SH-SY5Y (cell line): ENCODE results near the gene MON1A.

Experiments
- GATA2 ChIP-seq: IDR thresholded peaks from 2 replicates; pipeline ENCODE4 v1.6.1; 2011; ENCODE audit warnings: mild to moderate bottlenecking, low read depth, low read length
- GATA3 ChIP-seq: IDR thresholded peaks from 2 replicates; pipeline ENCODE4 v1.6.1; 2011; ENCODE audit warnings: low read depth, mild to moderate bottlenecking, low read length, moderate library complexity

DNA sequence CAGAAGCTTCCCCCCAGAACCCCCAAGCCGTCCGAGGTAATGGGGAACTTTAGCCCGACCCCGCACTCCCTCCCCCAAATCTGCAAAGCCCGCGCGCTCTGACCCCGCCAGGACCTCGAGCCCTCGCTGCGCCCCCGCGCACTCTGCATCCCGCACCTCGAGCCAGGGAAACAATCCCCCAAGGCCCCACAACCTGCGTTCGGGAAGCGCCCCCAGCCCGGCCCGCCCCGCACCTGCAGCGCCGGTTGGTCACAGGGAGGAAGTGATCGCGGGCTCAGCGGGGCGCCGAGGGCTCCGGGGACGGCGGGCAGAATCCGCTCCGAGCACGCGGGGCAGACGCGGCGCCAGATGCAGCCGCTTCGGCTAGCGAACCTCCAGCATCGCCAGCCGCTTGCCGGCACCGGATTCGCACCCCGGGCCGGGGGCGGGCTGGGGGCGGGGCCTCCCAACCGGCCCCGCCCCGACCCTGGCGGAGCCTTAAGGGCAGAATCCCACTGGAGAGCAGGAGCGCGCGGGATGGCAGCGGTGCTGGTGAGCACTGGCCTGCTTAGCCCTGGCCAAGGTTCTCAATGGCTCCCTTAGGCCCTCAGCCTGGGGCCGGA is 60.0 kb downstream of the MON1A start, which contains the start of gene CAMKV:
- TF ChIP-seq GATA2 (no peak), GATA3 (no peak)
